ENCODE results near the gene RBM6.
"Not testable (repeated sequence)": the region's sequence is repeated elsewhere in the genome, so short reads cannot be mapped to it uniquely, and the experiment has no call there.

Gene RBM6

DNA sequence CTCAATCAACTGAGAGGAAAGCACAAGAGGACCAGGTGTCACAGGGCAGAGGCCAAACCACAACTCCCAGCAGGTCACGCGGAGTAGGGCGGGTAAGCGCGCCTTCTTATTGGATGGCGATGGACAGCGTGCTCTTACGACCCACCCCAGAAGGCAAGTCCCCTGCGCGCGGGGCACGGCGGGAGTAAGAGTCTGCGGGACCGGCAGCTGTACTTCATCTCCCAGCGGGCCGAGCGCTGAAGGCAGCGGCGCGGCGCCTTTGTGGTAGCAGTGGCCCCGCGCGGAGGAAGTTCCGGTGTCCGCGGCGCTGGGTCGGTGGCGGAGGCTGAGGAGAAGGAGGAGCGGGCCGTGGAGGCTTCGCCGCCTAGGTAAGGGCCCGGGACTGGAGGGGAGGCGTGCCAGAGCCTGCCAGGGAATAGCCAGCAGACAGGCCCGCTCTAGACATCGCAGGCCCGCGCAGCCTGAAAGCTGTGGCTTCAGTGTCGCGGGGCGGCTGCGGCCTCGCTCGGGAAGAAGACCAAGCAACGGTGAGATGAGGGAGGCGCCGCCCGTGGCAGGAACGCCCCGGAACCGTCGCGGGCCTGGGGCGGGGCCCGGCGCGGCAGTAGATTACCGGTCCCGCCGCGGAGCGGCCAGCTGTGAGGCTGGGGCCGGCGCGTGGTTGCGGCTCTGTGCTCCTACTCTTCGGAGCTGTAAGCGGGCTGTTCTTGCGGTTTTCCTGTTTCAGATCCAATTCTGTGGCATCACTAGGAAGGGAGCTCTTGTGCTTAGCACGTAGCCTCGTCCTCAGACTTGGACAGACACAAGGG is at the start of gene RBM6:
RBM6 (plus strand) TSS at position 293 of the 809 bp plus-strand sequence. CDS start 22,492 bp downstream, outside the sequence.
- peak; percentile 84 for DNase-seq

GRCh38 chr3:49895791-49896190 is 44.2 kb upstream of the RBM6 start:
- DNase-seq: no peak

DNA sequence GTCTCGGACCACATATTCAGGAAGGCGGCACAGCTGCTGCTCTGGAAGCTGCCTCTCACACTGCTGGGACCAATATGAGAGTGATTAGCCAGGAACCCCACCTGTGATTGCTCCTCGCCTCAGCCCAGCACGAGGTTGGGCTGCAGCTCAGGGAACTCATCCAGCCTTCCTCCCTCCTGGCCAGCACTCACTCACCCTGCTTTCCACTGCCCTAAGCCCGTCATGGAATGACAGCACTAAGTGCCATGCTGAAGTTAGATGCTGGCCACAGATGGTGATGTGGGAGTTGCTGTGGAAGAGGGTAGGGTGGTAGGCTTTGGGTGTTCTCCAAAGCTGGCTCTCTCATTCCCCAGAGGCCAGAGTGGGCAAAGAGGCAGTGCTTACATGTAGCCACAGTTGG is 43.6 kb upstream of the RBM6 start:
- DNase-seq: no peak

GRCh38 chr3:49898991-49899390 is 41.0 kb upstream of the RBM6 start:
- no peak for DNase-seq

- DNase-seq: no peak
Observed at GRCh38 chr3:49899815-49900214, 40.1 kb upstream of the RBM6 start.

- DNase-seq: no peak
Observed at GRCh38 chr3:49900491-49901153, 39.3 kb upstream of the RBM6 start.

GRCh38 chr3:49901366-49902339 is 38.3 kb upstream of the RBM6 start:
- DNase-seq: no peak

GRCh38 chr3:49902511-49903345 is 37.2 kb upstream of the RBM6 start:
- no peak for DNase-seq

DNA sequence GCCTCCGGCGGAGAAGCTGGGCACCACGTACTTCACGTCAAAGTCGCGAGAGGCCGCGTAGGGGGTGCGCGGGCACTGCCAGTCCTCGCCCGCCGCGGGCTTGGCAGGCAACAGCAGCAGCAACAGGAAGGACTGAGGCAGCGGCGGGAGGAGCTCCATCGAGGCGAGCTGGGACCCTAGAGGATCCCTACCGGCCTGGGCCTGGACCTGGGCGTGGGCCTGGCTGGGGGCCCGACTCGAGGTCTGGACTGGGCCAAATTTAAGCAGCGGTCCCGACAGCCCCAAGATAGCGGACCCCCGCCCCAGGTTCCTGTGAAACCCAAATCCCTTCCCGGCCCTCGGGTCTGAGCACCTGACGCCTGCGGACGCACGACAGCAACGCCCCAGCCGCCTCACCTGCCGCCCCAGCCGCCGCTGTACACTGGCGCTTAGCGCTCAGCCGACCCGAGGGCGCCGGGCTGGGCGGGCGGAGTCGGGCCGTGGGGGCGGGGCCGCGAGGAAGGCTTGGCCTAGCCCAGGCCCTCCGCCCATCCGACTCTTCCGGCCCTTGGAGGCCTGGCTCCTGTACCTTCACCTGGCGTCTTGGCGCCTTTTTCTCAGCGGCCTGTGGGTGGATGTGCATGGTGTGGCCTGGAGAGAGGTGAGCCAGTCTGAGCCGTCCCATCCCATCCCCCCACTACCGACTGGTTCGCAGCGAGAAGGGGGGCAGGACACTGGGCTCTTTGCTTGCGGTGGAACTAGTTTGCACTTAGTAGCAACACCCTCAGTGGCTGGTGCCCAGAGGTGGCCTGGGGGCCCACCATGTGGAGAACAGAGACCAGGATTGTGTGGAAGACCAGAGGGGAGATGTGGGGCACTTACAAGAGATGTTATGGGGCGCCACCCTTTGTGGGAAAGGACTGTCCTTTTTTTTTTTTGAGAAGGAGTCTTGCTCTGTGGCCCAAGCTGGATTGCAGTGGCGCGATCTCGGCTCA is 36.2 kb upstream of the RBM6 start, which contains the start of gene MST1R:
MST1R (minus strand) TSS at position 423 of the 974 bp plus-strand sequence; CDS start at position 159, 264 bp downstream.
- peak; percentile 66 for DNase-seq

DNA sequence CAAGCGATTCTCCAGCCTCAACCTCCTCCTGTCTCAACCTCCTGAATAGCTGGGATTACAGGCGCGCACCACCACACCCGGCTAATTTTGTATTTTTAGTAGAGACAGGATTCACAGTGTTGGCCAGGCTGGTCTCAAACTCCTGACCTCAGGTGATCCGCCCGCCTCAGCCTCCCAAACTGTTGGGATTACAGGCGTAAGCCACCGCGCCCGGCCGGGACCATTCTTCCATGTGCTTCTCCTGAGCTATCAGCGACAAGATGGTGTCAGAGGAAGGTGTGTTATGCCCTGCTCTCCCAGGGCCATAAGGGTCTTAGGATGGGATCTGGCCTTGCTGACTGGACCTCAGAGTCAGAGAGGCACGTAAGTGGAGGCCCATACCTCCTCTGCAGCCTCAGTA is 35.5 kb upstream of the RBM6 start:
- DNase-seq: not testable (repeated sequence)

DNA sequence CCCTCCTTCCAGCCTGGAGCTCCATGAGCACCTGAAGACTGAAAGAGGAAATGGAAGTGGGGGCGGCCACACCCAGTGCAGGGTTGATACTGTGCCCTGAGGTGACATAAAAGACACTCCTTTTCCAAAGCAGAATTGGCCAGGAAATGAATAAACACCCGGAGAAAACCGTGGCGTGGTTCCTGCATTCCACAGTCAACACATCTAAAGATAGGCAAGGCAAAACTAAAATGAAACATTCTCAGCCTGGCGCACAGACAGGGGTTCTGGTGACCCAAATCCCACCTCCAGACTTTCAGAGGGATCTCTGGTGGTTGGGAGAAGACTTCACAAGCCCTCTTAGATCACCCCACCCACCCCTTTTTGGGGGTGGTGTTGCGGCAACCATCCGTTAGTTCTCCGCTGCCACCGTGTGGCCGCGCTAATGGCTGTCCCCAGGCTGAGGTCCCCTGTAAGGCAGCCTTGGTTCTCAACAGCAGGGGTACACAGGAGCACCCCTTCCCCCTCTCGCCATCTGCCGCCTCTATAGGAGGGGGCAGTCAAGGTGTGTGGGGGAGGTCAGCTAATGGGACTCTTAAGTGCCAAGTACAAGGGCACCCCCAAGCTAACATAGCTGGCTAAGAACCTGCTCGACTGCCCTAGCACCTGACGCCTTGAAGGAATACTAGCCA is 33.7 kb upstream of the RBM6 start:
- no peak for DNase-seq

- no peak for DNase-seq
Observed at GRCh38 chr3:49908373-49909199, 31.4 kb upstream of the RBM6 start.

DNA sequence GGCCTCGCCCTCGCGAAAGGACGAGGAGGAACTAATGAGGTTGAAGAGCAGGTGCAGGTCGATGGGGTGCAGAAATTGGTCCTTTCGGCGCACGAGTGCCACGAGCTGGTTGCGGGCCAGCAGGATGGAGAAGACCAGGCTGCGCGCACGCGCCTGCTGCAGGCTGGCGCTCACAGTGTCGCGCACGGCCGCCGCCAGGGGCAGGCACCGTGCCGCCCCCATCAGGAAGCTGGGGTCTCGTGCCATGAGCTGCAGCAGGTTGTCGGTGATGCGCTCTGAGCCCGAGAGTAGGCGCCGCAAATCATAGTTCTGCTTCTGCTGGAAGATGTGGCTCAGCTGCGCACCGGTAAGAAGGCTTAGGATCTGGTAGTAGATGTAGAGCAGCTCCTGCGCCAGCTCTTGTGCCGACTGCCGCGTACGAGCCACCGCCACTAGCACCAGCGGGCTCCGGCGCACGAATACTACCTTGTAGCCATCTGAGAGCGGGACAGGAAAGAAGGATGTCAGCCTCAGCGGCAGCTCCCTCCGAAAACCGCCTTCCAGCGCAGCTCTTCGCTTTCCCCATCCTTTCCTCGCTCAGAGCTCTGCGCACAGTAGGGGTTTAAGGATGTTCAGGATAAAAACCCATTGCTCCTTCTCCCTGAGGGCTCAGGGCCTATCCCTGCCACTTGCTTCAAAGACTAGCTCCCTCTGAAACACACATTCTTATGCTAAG is 29.4 kb upstream of the RBM6 start:
- DNase-seq: no peak

DNA sequence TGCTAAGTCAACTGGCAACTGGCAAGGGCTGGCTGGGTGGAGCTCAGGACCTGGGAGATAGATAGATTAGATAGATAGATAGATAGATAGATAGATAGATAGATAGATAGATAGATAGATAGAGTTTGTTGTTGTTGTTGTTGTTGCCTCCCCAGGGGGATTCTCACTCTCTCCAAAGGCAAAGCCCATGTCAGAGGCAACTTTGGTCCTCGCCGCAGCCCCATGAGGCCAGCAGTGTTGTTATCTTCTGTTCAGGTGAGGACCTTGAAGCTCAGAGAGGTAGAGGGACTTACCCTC is 28.9 kb upstream of the RBM6 start:
- DNase-seq: no peak

- DNase-seq: no peak
Observed at GRCh38 chr3:49911611-49912010, 28.3 kb upstream of the RBM6 start.

GRCh38 chr3:49912881-49913281 is 27.1 kb upstream of the RBM6 start:
- DNase-seq: no peak

GRCh38 chr3:49914906-49915305 is 25.0 kb upstream of the RBM6 start:
- DNase-seq: no peak

DNA sequence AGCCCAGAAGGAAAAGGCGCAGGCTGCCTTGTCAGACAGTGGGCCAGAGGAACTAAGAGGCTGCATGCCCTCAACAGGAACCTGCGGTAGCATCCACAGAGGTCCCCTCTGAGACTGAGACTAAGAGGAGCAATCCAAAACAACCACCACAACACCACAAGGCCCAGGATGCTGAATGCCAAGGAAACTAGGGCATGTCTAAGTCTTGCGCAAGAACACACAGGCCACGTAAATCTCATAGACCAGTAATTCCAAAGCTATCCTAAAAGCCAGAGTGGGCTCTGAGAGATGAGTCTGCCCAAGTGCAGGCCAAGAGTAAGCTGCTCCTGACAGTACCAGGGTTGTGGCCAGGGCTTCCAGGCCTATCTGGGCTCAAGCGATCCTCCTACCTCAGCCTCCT is 23.3 kb upstream of the RBM6 start:
- no peak for DNase-seq
